LNCAP (cell line): ENCODE data around the gene TRAPPC12.

Experiments
- CTCF ChIP-seq: fragments of 450-650 bp; IDR thresholded peaks from 2 replicates; pipeline ENCODE4 v1.5.1; 2017; ENCODE audit warnings: mild to moderate bottlenecking

Gene TRAPPC12

GRCh38 chr2:3356799-3357198 lies 22.7 kb upstream of the TRAPPC12 start:
- TF ChIP-seq CTCF: no peak

- TF ChIP-seq CTCF: no peak
Observed at GRCh38 chr2:3357926-3358325, 21.6 kb upstream of the TRAPPC12 start.

- TF ChIP-seq CTCF: no peak
Observed at GRCh38 chr2:3361518-3362389, 17.7 kb upstream of the TRAPPC12 start.

- no peak for TF ChIP-seq CTCF
Observed at GRCh38 chr2:3365219-3365618, 14.3 kb upstream of the TRAPPC12 start.

- no peak for TF ChIP-seq CTCF
Observed at GRCh38 chr2:3368261-3368722, 11.2 kb upstream of the TRAPPC12 start.

- no peak for TF ChIP-seq CTCF
Observed at GRCh38 chr2:3376821-3377220, 2.7 kb upstream of the TRAPPC12 start.

- no peak for TF ChIP-seq CTCF
Observed at GRCh38 chr2:3377279-3377611, 2.2 kb upstream of the TRAPPC12 start.
